ENCODE results near the gene NCDN. TPM values are rescaled to one million over a fixed set of nuclear protein-coding genes. Genes with fewer than 3 reads are reported as not detected.
A peak's percentile ranks its signal among the peaks of the same experiment; 100 is the strongest.

NCDN gene
- total RNA-seq, result 38.3 and 38.7 TPM in 2 replicates
- long read RNA-seq, partial matches to known transcripts, result 0 of 1 reads
- long read RNA-seq, other reads (novel, unspliced or antisense), result 1 of 1 reads

DNA sequence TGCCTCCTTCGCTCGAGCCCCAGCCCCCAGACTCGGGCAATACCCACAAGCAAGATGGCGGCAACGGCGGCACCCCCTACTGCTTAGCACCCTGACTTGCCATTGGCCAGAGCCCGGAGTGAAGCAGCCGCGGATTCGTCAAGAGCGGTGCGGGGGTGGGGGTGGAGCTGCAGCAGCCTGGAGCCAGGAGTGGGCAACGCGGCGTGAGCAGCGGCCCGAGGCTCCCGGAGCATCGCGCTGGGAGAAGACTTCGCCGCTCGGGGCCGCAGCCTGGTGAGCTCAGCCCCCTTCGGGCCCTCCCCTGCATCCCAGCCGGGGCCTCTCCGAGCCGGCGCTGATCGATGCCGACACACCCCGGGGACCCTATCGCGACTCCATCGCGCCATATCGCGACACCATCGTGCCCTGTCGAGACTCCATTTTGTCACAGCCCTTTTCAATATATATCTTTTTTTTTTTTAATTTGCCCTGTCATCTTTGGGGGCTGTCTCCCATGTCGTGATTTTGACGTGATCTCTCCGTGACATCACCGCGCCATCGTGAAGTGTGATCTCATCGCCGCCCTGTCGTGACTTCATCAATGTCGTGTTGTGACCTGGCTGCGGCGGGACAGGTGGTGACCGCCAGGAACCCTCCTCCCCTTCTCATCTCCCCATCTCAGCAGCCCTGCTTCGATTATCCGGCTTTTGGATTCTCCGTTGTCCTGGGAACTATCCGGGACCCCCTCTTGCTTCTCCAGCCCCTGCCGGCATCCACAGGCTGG is at the start of gene NCDN:
NCDN (plus strand) TSS at position 189 of the 763 bp plus-strand sequence; CDS start at position 581, 392 bp downstream.
- H3K9me3 Mint-ChIP-seq (ENCODE audit: unreplicated experiment), result no peaks in the 10 kb centered on the region
- no peak for TF ChIP-seq CTCF (IDR thresholded peaks at IDR 0.05)
- peak; percentile 99 for DNase-seq (ENCODE audit: extremely low spot score, unreplicated experiment)
- no peaks in the 10 kb centered on the region for H3K27me3 Mint-ChIP-seq (ENCODE audit: unreplicated experiment)
- peak within 1 kb of the TSS; percentile 93 for H3K27ac Mint-ChIP-seq (ENCODE audit: unreplicated experiment)
- peaks cover 14% of the 10 kb centered on the region for H3K36me3 Mint-ChIP-seq (ENCODE audit: unreplicated experiment)
- H3K4me1 Mint-ChIP-seq (ENCODE audit: unreplicated experiment), result peaks cover 44% of the 10 kb centered on the region
- peak within 1 kb of the TSS; percentile 98 for H3K4me3 Mint-ChIP-seq (ENCODE audit: unreplicated experiment)

DNA sequence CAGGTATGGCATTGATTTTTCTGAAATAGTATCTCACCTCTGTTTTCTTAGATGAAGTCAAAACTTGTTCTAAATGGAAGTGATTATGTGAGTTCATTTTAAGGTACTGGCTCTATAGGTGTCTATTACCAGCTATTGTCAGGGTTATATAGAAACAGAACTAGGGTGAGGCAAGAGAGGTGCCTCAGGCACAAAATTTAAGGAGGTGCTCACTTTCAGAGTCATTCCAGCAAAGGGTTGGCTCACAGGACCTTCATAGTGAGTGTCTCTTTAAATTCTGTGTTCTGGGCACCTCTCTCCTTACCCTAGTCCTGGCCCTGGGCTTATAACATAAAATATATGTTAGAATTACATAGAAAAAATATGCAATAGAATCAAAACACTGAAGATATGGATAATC is 49.7 kb upstream of the NCDN start:
- no peak for TF ChIP-seq CTCF (IDR thresholded peaks at IDR 0.05)
- no peaks in the 10 kb centered on the region for H3K9me3 Mint-ChIP-seq (ENCODE audit: unreplicated experiment)
- H3K27ac Mint-ChIP-seq (ENCODE audit: unreplicated experiment), result no peak overlapping the region
- peaks cover 21% of the 10 kb centered on the region for H3K36me3 Mint-ChIP-seq (ENCODE audit: unreplicated experiment)
- no peak for DNase-seq (ENCODE audit: extremely low spot score, unreplicated experiment)
- peaks cover 15% of the 10 kb centered on the region for H3K4me1 Mint-ChIP-seq (ENCODE audit: unreplicated experiment)
- H3K4me3 Mint-ChIP-seq (ENCODE audit: unreplicated experiment), result no peak overlapping the region
- no peaks in the 10 kb centered on the region for H3K27me3 Mint-ChIP-seq (ENCODE audit: unreplicated experiment)

GRCh38 chr1:35509558-35509957 is 48.0 kb upstream of the NCDN start:
- no peak for DNase-seq (ENCODE audit: extremely low spot score, unreplicated experiment)
- TF ChIP-seq CTCF (IDR thresholded peaks at IDR 0.05), result no peak
- peaks cover 15% of the 10 kb centered on the region for H3K4me1 Mint-ChIP-seq (ENCODE audit: unreplicated experiment)
- no peaks in the 10 kb centered on the region for H3K9me3 Mint-ChIP-seq (ENCODE audit: unreplicated experiment)
- H3K27me3 Mint-ChIP-seq (ENCODE audit: unreplicated experiment), result no peaks in the 10 kb centered on the region
- no peak overlapping the region for H3K27ac Mint-ChIP-seq (ENCODE audit: unreplicated experiment)
- H3K4me3 Mint-ChIP-seq (ENCODE audit: unreplicated experiment), result no peak overlapping the region
- H3K36me3 Mint-ChIP-seq (ENCODE audit: unreplicated experiment), result peaks cover 22% of the 10 kb centered on the region

GRCh38 chr1:35511305-35511704 is 46.3 kb upstream of the NCDN start:
- Mint-ChIP-seq H3K4me3 (ENCODE audit: unreplicated experiment) (no peak overlapping the region), H3K4me1 (ENCODE audit: unreplicated experiment) (peaks cover 7% of the 10 kb centered on the region)
- no peak for TF ChIP-seq CTCF (IDR thresholded peaks at IDR 0.05)

DNA sequence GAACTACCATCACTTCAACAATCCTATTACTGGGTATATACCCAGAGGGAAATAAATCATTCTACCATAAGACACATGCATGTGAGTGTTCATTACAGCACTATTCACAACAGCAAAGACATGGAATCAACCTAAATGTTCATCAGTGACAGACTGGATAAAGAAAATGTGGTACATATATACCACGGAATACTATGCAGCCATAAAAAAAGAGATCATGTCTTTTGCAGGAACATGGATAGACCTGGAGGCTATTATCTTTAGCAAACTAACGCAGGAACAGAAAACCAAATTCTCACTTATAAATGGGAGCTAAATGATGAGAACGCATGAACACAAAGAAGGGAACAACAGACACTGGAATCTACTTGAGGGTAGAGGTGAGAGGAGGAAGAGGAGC is 39.4 kb upstream of the NCDN start:
- Mint-ChIP-seq H3K27me3 (ENCODE audit: unreplicated experiment) (no peaks in the 10 kb centered on the region), H3K27ac (ENCODE audit: unreplicated experiment) (no peak overlapping the region), H3K4me1 (ENCODE audit: unreplicated experiment) (no peaks in the 10 kb centered on the region), H3K4me3 (ENCODE audit: unreplicated experiment) (no peak overlapping the region), H3K9me3 (ENCODE audit: unreplicated experiment) (peaks cover 20% of the 10 kb centered on the region), H3K36me3 (ENCODE audit: unreplicated experiment) (peaks cover 28% of the 10 kb centered on the region)
- no peak for DNase-seq (ENCODE audit: extremely low spot score, unreplicated experiment)
- TF ChIP-seq CTCF (IDR thresholded peaks at IDR 0.05), result no peak

More at GRCh38 chr1:35511305-35511704, 46.3 kb upstream of the NCDN start:
- Mint-ChIP-seq H3K27me3 (ENCODE audit: unreplicated experiment) (no peaks in the 10 kb centered on the region), H3K9me3 (ENCODE audit: unreplicated experiment) (peaks cover 8% of the 10 kb centered on the region), H3K36me3 (ENCODE audit: unreplicated experiment) (peaks cover 17% of the 10 kb centered on the region), H3K27ac (ENCODE audit: unreplicated experiment) (no peak overlapping the region)
- DNase-seq (ENCODE audit: extremely low spot score, unreplicated experiment), result no peak

Measured in osteocyte (in vitro differentiated cells).